GM10266 (cell line): ENCODE data around the gene DNTT.

ENCODE experiments used
- DNase-seq: peaks from one replicate; pipeline ENCODE4 v3.0.0; 2012; ENCODE audit errors: extremely low spot score
- TF ChIP-seq, protein P1 (sequence below): IDR thresholded peaks from 2 replicates; pipeline ENCODE4 v1.5.1; 2012; ENCODE audit warnings: mild to moderate bottlenecking, low read depth; ENCODE audit not compliant: control insufficient read depth, insufficient read depth; ENCODE audit errors: missing control alignments

DNTT gene

DNA sequence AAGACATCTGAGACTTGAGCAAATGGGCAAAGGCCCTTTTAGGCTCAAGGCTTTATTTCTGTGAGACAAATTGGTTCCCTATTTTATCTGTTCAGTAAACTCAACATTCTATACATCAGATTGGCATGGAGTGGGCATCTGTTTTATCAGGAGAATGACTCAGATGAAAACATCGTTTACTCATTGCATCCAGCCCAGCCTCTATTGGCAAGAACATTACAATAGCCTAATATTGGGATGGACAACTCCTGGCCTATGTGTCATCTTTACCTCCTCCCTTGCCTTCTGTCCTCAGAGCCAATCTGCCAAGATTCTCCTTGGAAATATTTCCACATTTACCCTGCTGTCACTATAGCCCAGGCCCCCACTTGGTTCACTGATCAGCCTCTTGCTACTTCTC is 27.4 kb upstream of the DNTT start:
- no peak for DNase-seq
- TF ChIP-seq, protein P1, sequence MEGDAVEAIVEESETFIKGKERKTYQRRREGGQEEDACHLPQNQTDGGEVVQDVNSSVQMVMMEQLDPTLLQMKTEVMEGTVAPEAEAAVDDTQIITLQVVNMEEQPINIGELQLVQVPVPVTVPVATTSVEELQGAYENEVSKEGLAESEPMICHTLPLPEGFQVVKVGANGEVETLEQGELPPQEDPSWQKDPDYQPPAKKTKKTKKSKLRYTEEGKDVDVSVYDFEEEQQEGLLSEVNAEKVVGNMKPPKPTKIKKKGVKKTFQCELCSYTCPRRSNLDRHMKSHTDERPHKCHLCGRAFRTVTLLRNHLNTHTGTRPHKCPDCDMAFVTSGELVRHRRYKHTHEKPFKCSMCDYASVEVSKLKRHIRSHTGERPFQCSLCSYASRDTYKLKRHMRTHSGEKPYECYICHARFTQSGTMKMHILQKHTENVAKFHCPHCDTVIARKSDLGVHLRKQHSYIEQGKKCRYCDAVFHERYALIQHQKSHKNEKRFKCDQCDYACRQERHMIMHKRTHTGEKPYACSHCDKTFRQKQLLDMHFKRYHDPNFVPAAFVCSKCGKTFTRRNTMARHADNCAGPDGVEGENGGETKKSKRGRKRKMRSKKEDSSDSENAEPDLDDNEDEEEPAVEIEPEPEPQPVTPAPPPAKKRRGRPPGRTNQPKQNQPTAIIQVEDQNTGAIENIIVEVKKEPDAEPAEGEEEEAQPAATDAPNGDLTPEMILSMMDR = no peak

DNA sequence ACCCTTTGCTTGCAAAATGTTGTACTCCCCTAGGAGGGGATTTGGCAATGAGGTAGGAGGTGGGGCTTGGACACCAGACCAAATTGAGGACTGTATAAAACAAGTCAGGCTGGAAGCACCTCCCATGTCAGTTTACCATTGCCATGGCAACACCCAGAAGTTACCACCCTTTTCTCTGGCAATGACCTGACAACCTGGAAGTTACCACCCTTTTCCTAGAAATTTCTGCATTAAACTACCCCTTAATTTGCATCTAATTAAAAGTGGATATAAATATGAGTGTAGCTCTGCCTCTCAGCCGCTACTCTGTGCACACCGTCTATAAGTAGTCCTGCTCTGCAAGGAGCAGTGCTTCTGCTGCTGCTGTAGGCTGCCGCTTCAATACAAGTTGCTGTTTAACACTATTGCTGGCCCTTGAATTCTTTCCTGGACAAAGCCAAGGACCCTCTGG is 25.0 kb upstream of the DNTT start:
- TF ChIP-seq, protein P1 = no peak
- no peak for DNase-seq

DNA sequence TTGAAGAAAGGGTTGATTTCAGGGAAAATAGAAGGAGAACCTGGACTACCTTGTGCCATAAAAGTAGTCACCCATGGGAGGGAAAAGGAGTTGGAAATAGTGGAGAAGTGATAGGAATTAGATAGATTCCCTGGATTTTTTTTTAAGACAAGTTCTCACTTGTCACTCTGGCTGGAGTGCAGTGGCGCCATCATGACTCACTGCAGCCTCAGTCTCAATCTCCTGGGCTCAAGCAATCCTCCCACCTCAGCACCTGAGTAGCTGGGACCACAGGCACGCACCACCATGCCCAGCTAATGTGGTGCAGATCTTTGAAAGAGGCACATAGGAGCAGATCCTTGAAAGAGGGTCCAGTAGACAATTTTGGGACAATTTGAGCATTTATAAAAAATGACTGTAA is 23.4 kb upstream of the DNTT start:
- DNase-seq = no peak
- TF ChIP-seq, protein P1 = no peak

DNA sequence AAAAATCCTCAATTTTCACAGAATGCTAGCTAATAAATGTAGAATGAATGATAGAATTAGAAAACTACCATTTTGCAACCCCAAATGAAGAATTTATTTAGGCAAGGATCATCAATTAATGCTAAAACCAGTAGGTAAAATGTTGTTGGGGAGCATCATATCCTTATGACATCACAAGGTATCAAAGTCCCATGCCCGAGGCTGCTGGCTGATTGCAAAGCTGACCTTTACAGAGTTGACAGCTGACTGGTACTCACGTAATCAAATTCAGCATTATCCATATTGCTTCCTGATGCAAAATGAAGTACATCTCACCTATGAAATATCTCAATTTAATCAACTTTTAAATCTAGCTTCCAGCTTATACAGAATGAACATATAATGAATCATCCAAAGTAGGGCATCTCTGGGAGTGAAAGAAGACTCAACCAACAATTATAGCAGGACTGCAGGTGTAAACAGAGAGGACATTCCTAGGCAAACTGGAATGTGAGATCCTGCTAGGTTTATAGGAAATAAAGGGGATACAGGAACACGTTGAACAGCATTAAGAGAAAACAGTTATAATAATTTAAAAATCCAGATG is 22.7 kb upstream of the DNTT start:
- no peak for DNase-seq
- TF ChIP-seq, protein P1 = no peak

DNA sequence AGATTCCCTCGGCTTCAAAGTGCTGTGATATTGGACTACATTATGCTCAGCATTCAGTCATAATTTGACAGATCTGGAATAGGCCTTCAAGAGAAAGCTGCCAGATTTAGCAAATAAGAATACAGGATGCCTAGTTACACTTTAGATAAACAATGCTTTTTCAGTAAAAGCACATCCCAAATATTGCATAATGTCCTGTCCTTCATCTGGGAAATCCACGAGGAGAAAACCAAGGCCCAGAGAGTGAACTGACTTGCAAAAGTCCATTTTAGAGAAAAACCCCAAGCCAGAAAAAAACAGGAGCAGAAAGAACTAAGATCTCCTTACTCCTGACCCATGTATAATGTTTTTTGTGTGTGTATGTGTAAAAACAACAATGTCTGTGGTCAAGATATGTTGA is 20.9 kb upstream of the DNTT start:
- no peak for DNase-seq
- TF ChIP-seq, protein P1 = no peak

DNA sequence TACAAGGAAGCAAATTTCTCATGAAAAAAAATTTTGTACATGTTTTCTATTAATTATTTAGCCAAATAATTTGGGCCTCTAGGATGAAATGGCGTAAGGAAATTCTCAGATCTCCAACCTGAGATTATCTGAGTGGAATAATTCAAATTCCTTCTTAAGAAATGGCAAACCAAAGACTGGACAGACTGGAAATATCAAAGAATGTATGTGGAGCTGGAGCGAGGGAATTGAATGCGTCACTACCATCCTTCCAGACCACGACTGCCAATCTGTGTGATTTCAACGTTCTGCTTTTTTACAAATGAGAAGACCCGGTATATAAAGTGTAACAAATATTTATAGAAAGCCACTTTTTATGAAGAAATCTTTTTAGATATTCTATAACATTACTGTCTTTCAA is 20.5 kb upstream of the DNTT start:
- no peak for DNase-seq
- TF ChIP-seq, protein P1 = no peak

DNA sequence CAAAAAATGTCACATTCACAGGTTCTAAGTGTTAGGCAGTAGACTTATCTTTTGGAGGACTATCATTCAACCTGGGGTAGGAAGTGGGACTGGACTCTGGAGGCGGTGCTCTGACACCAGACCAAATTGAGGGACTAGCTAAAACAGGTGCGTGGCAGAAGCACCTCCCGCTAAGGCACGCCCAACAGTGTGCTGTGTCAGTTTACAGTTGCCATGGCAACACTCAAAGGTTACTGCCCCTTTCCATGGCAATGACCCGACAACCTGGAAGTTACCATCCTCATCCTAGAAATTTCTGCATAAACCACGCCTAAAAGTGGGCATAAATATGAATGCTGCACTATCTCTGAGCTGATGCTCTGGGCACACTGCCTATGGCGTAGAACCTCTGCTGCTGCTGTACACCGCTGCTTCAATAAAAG is 18.9 kb upstream of the DNTT start:
- TF ChIP-seq, protein P1 = no peak
- DNase-seq = no peak
